ENCODE data around the gene PCA3. TPM values are rescaled to one million over a fixed set of nuclear protein-coding genes. Genes with fewer than 3 reads are reported as not detected.
"Not testable (repeated sequence)": the region's sequence is repeated elsewhere in the genome, so short reads cannot be mapped to it uniquely, and the experiment has no call there.

PCA3 gene
- total RNA-seq, 1 experiment from 2014 or later, result not detected

DNA sequence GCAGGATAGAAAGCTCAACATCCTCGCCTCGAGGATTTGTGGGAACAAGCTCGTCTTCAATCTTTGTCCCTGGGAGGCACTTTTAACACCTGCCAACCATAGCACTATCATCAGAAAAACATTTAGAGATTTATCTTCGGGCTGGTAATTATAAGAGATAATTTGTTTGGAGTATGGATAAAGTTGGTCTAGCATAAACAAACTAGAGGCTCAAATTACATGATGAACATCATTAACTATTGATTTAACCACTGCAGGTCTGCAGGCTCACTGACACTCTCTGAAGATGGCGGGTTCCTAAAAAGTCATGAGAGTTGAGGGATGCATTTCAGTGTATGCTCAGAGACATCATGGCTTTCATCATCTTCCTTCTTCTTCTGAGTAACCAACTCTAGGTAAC, 25.8 kb upstream of the PCA3 start:
- DNase-seq, result no peak
- no peak overlapping the region for H3K27ac Mint-ChIP-seq (ENCODE audit: unreplicated experiment)
- intact Hi-C loops (cut with micrococcal nuclease; ENCODE audit: unreplicated experiment), result no loop called here
- H3K36me3 ChIP-seq (ENCODE audit: control insufficient read depth, insufficient read depth, low read length), result no peaks in the 10 kb centered on the region
- no peaks in the 10 kb centered on the region for H3K9me3 ChIP-seq
- H3K27me3 Mint-ChIP-seq (ENCODE audit: insufficient read depth, unreplicated experiment), result no peaks in the 10 kb centered on the region
- no peaks in the 10 kb centered on the region for H3K4me1 Mint-ChIP-seq (ENCODE audit: low read depth, unreplicated experiment)
- no peaks in the 10 kb centered on the region for H3K9me3 Mint-ChIP-seq (ENCODE audit: unreplicated experiment)
- no TSS peak for BruUV-seq (replicated peaks)
- H3K36me3 Mint-ChIP-seq (ENCODE audit: insufficient read depth, unreplicated experiment), result no peaks in the 10 kb centered on the region
- H3K27me3 ChIP-seq (replicated peaks; ENCODE audit: control insufficient read depth, insufficient read depth, low read length), result no peaks in the 10 kb centered on the region
- TF ChIP-seq, protein P1, sequence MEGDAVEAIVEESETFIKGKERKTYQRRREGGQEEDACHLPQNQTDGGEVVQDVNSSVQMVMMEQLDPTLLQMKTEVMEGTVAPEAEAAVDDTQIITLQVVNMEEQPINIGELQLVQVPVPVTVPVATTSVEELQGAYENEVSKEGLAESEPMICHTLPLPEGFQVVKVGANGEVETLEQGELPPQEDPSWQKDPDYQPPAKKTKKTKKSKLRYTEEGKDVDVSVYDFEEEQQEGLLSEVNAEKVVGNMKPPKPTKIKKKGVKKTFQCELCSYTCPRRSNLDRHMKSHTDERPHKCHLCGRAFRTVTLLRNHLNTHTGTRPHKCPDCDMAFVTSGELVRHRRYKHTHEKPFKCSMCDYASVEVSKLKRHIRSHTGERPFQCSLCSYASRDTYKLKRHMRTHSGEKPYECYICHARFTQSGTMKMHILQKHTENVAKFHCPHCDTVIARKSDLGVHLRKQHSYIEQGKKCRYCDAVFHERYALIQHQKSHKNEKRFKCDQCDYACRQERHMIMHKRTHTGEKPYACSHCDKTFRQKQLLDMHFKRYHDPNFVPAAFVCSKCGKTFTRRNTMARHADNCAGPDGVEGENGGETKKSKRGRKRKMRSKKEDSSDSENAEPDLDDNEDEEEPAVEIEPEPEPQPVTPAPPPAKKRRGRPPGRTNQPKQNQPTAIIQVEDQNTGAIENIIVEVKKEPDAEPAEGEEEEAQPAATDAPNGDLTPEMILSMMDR (IDR thresholded peaks at IDR 0.05; ENCODE audit: insufficient read depth in 1 of 2, low read depth in 1 of 2, low read length in 1 of 2, severe bottlenecking in 1 of 2, unreplicated experiment in 1 of 2), result no peak
- POLR2A ChIA-PET, result no interaction called here
- H3K4me1 ChIP-seq, result no peaks in the 10 kb centered on the region
- CTCF ChIA-PET, result no interaction called here
- H3K4me3 ChIP-seq (ENCODE audit: low read depth, low read length), result no peak overlapping the region
- H3K4me3 Mint-ChIP-seq (ENCODE audit: unreplicated experiment), result no peak overlapping the region

DNA sequence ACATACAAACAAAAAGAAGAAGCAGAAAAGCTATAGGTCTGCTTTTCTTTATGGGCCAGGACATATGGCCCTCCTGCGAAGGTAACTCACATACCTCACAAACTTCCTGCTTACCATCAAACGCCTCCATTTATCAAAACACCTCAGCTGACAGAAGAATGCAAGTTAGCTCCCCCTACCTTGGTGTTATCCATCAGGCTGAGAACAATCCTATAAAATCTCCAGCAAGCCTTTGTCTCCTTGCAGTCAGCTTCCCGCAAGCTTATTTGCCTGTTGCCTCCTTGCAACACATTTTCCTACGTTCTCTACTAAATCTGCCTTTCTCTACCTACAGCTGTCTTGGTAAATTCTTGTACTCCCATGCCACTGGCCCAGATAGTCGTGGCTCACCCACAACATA, 22.7 kb upstream of the PCA3 start:
- TF ChIP-seq, protein P1 (IDR thresholded peaks at IDR 0.05; ENCODE audit: insufficient read depth in 1 of 2, low read depth in 1 of 2, low read length in 1 of 2, severe bottlenecking in 1 of 2, unreplicated experiment in 1 of 2), result no peak
- DNase-seq, result no peak
- Histone ChIP-seq H3K27me3 (replicated peaks; ENCODE audit: control insufficient read depth, insufficient read depth, low read length) (no peaks in the 10 kb centered on the region), H3K9me3 (no peaks in the 10 kb centered on the region), H3K36me3 (ENCODE audit: control insufficient read depth, insufficient read depth, low read length) (no peaks in the 10 kb centered on the region), H3K4me3 (ENCODE audit: low read depth, low read length) (no peak overlapping the region), H3K4me1 (no peaks in the 10 kb centered on the region)
- no peaks in the 10 kb centered on the region for H3K36me3 Mint-ChIP-seq (ENCODE audit: insufficient read depth, unreplicated experiment)
- CTCF ChIA-PET, result no interaction called here
- intact Hi-C loops (cut with micrococcal nuclease; ENCODE audit: unreplicated experiment), result no loop called here
- no peak overlapping the region for H3K27ac Mint-ChIP-seq (ENCODE audit: unreplicated experiment)
- BruUV-seq (replicated peaks), result no TSS peak
- POLR2A ChIA-PET, result no interaction called here
- H3K9me3 Mint-ChIP-seq (ENCODE audit: unreplicated experiment), result no peaks in the 10 kb centered on the region
- H3K27me3 Mint-ChIP-seq (ENCODE audit: insufficient read depth, unreplicated experiment), result no peaks in the 10 kb centered on the region
- H3K4me1 Mint-ChIP-seq (ENCODE audit: low read depth, unreplicated experiment), result no peaks in the 10 kb centered on the region
- no peak overlapping the region for H3K4me3 Mint-ChIP-seq (ENCODE audit: unreplicated experiment)

DNA sequence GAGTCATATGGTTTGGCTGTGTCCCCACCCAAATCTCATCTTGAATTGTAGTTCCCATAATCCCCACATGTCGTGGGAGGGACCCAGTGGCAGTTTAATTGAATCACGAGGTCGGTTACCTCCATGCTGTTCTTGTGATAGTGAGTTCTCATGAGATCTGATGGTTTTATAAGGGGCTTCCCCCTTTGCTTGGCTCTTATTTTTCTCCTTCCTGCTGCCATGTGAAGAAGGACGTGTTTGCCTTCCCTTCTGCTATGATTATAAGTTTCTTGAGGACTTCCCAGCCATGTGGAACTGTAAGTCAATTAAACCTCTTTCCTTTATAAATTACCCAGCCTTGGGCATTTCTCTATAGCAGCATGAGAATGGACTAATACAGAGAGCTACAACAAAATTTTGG, 21.3 kb upstream of the PCA3 start:
- POLR2A ChIA-PET; H3K9me3 ChIP-seq; H3K4me3 ChIP-seq (ENCODE audit: low read depth, low read length); H3K27me3 ChIP-seq (replicated peaks; ENCODE audit: control insufficient read depth, insufficient read depth, low read length); H3K27ac Mint-ChIP-seq (ENCODE audit: unreplicated experiment); H3K4me3 Mint-ChIP-seq (ENCODE audit: unreplicated experiment); H3K27me3 Mint-ChIP-seq (ENCODE audit: insufficient read depth, unreplicated experiment); DNase-seq; H3K4me1 ChIP-seq; intact Hi-C loops (cut with micrococcal nuclease; ENCODE audit: unreplicated experiment); BruUV-seq (replicated peaks); H3K4me1 Mint-ChIP-seq (ENCODE audit: low read depth, unreplicated experiment); H3K36me3 Mint-ChIP-seq (ENCODE audit: insufficient read depth, unreplicated experiment); H3K9me3 Mint-ChIP-seq (ENCODE audit: unreplicated experiment); CTCF ChIA-PET; H3K36me3 ChIP-seq (ENCODE audit: control insufficient read depth, insufficient read depth, low read length): not testable (repeated sequence)

DNA sequence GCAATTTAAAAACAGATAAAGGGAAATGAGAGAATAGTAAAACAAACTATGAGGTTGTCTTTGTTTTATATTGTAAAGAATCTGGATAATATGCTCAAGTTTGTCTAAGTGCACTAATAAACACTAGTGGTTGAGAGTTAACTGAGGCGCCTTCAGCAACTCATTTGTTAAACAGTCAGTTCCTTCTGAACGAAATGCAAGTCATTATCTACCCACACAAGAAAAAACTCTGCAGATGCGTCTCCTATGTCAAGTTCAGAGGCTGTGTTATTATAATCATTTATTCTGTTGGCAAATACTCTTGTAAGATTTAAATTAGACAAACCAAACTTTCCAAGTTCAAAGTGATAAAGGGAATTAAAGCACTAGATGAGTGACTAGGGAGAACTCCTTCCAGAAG, 20.3 kb upstream of the PCA3 start:
- Histone ChIP-seq H3K4me1 (no peaks in the 10 kb centered on the region), H3K27me3 (replicated peaks; ENCODE audit: control insufficient read depth, insufficient read depth, low read length) (no peaks in the 10 kb centered on the region), H3K9me3 (no peaks in the 10 kb centered on the region), H3K4me3 (ENCODE audit: low read depth, low read length) (no peak overlapping the region), H3K36me3 (ENCODE audit: control insufficient read depth, insufficient read depth, low read length) (no peaks in the 10 kb centered on the region)
- no peak for DNase-seq
- H3K9me3 Mint-ChIP-seq (ENCODE audit: unreplicated experiment), result no peaks in the 10 kb centered on the region
- H3K27me3 Mint-ChIP-seq (ENCODE audit: insufficient read depth, unreplicated experiment), result no peaks in the 10 kb centered on the region
- H3K4me3 Mint-ChIP-seq (ENCODE audit: unreplicated experiment), result no peak overlapping the region
- no peaks in the 10 kb centered on the region for H3K36me3 Mint-ChIP-seq (ENCODE audit: insufficient read depth, unreplicated experiment)
- TF ChIP-seq, protein P1 (IDR thresholded peaks at IDR 0.05; ENCODE audit: insufficient read depth in 1 of 2, low read depth in 1 of 2, low read length in 1 of 2, severe bottlenecking in 1 of 2, unreplicated experiment in 1 of 2), result no peak
- POLR2A ChIA-PET, result no interaction called here
- no TSS peak for BruUV-seq (replicated peaks)
- H3K4me1 Mint-ChIP-seq (ENCODE audit: low read depth, unreplicated experiment), result no peaks in the 10 kb centered on the region
- CTCF ChIA-PET, result no interaction called here
- H3K27ac Mint-ChIP-seq (ENCODE audit: unreplicated experiment), result no peak overlapping the region
- intact Hi-C loops (cut with micrococcal nuclease; ENCODE audit: unreplicated experiment), result no loop called here

Measured in Caco-2 (cell line).